GM12872 (cell line): ENCODE measurements around the gene CD68.

Experiments used
- CTCF ChIP-seq: IDR thresholded peaks from 3 replicates; pipeline ENCODE4 v1.5.1; 2011; ENCODE audit warnings: low read depth, mild to moderate bottlenecking, low read length, moderate library complexity; ENCODE audit not compliant: insufficient read depth

The CD68 gene

GRCh38 chr17:7587420-7588151 is 8.1 kb downstream of the CD68 start:
- no peak for TF ChIP-seq CTCF

- TF ChIP-seq CTCF = no peak
Measured at GRCh38 chr17:7588553-7589203, 9.2 kb downstream of the CD68 start.

GRCh38 chr17:7589204-7589868 is 9.9 kb downstream of the CD68 start:
- peak; percentile 91 for TF ChIP-seq CTCF

GRCh38 chr17:7589891-7590691 is 10.7 kb downstream of the CD68 start, which contains the start of gene SOX15:
Gene SOX15, minus strand, starts transcription at chr17:7590094. Its CDS starts 418 bp downstream, at chr17:7589676.
- TF ChIP-seq CTCF = no peak

GRCh38 chr17:7590743-7591142 is 11.3 kb downstream of the CD68 start:
- TF ChIP-seq CTCF = no peak

GRCh38 chr17:7591596-7591995 is 12.2 kb downstream of the CD68 start:
- TF ChIP-seq CTCF = no peak

GRCh38 chr17:7592422-7593021 is 13.1 kb downstream of the CD68 start:
- no peak for TF ChIP-seq CTCF
